Muscle layer of duodenum (tissue), 2 donors: ENCODE data around the gene USP24.

Experiments used
- H3K27ac ChIP-seq: one replicate; pipeline ENCODE4 v1.7.0; 2013; ENCODE audit warnings: mild to moderate bottlenecking, low read length
- H3K27me3 ChIP-seq: one replicate; pipeline ENCODE4 v1.7.0; 2013; ENCODE audit warnings: low read depth, mild to moderate bottlenecking, control low read depth, low read length
- H3K36me3 ChIP-seq, 2 donors: one replicate each; pipeline ENCODE4 v1.7.0; 2013; ENCODE audit warnings: low read length in 2 of 2, control low read depth in 1 of 2, mild to moderate bottlenecking in 1 of 2; ENCODE audit not compliant: insufficient read depth in 2 of 2, control insufficient read depth in 1 of 2
- H3K4me1 ChIP-seq, 2 donors: one replicate each; pipeline ENCODE4 v1.7.0; 2013; ENCODE audit warnings: low read length in 2 of 2, mild to moderate bottlenecking in 2 of 2, control low read depth in 1 of 2, moderate library complexity in 1 of 2; ENCODE audit not compliant: insufficient read depth in 2 of 2, control insufficient read depth in 1 of 2
- H3K4me3 ChIP-seq, 2 donors: one replicate each; pipeline ENCODE4 v1.7.0; 2013; ENCODE audit warnings: low read length in 2 of 2, low read depth in 1 of 2, mild to moderate bottlenecking in 1 of 2
- H3K9me3 ChIP-seq, 2 donors: one replicate each; pipeline ENCODE4 v1.7.0; 2013; ENCODE audit warnings: low read length in 2 of 2, control low read depth in 1 of 2, mild to moderate bottlenecking in 1 of 2; ENCODE audit not compliant: control insufficient read depth in 1 of 2
- donor health status: healthy.

Gene USP24

DNA sequence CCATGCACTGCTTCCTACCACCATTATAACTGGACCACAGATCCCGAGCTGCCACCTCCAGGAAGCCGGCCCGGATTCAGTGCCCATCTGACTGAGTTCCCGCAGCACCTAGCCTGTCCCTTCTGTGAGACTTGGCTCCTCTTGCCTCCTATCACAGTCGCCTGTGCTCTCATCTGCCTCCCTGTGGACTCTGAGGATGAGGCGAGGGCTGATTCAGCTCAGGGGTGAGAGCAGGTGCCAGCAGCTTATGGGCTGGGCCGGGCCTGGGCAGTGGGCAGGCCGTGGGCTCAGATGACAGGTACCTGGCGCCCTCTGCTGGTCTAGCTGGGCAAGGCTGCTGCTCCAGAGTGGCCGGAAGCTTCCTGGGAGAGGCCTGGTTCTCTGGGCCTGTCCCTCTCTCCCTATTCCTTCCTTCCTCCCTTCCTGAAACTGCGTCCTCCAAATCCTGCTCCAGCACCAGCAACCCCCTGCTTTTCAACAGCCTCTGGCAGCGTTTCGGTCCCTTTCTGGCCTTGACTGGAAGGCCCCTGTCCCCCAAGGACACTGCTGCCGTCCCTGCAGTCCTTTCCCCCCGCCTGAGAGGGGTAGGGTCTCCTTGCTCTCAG lies 193.1 kb downstream of the USP24 start:
- no peak overlapping the region for H3K4me3 ChIP-seq
- no peak overlapping the region for H3K27ac ChIP-seq
- H3K36me3 ChIP-seq = no peaks in the 10 kb centered on the region
- peaks cover 0 to 4% of the 10 kb centered on the region in 2 donors for H3K4me1 ChIP-seq
- no peaks in the 10 kb centered on the region for H3K9me3 ChIP-seq
- H3K27me3 ChIP-seq = no peaks in the 10 kb centered on the region

DNA sequence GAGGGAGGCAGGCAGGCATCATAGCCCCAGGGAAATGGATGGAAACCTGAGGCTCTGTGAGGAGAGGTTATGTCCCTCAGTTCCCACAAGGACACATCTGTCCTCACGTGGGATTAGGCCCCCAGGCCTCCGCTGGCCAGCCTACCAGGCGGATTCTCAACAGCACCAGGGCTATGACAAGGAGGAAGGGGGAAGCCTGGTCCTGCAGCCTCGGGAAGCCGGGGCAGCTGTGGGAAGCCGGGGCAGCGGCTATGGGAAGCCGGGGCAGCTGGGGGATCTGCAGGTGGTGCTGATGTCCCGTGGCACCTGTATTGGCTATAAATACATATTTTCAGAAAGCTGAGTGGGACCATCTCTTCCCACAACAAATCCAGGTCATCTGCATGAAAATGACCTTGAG lies 196.8 kb downstream of the USP24 start:
- Histone ChIP-seq H3K36me3 (no peaks in the 10 kb centered on the region), H3K4me1 (peaks cover 0 to 4% of the 10 kb centered on the region in 2 donors), H3K27ac (no peak overlapping the region), H3K4me3 (no peak overlapping the region), H3K27me3 (no peaks in the 10 kb centered on the region), H3K9me3 (no peaks in the 10 kb centered on the region)
